Neural crest cell (in vitro differentiated cells): Measurements from ENCODE around the gene SLX4IP. TPM values are rescaled to one million over a fixed set of nuclear protein-coding genes. Genes with fewer than 3 reads are reported as not detected.

Experiments used
- DNase-seq: peaks from one replicate; pipeline ENCODE4 v3.0.0; 2021; ENCODE audit warnings: low read depth, mixed read lengths, low spot score
- H3K27ac Mint-ChIP-seq: one replicate; pipeline ENCODE4 v1.8.0; 2021; ENCODE audit warnings: mild to moderate bottlenecking, mixed read lengths; ENCODE audit not compliant: unreplicated experiment
- H3K27me3 Mint-ChIP-seq: 2 replicates; pipeline ENCODE4 v1.8.0; 2021; ENCODE audit warnings: low read depth, mild to moderate bottlenecking, mixed read lengths
- H3K36me3 Mint-ChIP-seq: 2 replicates; pipeline ENCODE4 v1.8.0; 2021; ENCODE audit warnings: low read depth, mild to moderate bottlenecking, mixed read lengths
- H3K4me1 Mint-ChIP-seq: 2 replicates; pipeline ENCODE4 v1.8.0; 2021; ENCODE audit warnings: mixed read lengths
- H3K4me3 Mint-ChIP-seq: one replicate; pipeline ENCODE4 v1.8.0; 2021; ENCODE audit warnings: mild to moderate bottlenecking, mixed read lengths
- H3K9me3 Mint-ChIP-seq: 2 replicates; pipeline ENCODE4 v1.8.0; 2021; ENCODE audit warnings: mixed read lengths
- CTCF ChIP-seq: fragments of 200-600 bp; sonication (generic); conservative IDR thresholded peaks from 2 replicates; pipeline ENCODE4 v1.5.0; 2021; ENCODE audit warnings: antibody characterized with exemption, mild to moderate bottlenecking
- total RNA-seq: library from RNA; stranded (reverse); gene quantifications from 2 replicates; pipeline ENCODE4 v1.2.1, GENCODE V29; 2021

The SLX4IP gene
- total RNA-seq, 1 donor from 2014 or later = 8.5 TPM

GRCh38 chr20:10530883-10531282 is 95.8 kb downstream of the SLX4IP start:
- peaks cover 3% of the 10 kb centered on the region for H3K4me1 Mint-ChIP-seq
- no peak for DNase-seq
- H3K27me3 Mint-ChIP-seq = no peaks in the 10 kb centered on the region

GRCh38 chr20:10531848-10532247 is 96.7 kb downstream of the SLX4IP start:
- H3K4me1 Mint-ChIP-seq = no peaks in the 10 kb centered on the region
- TF ChIP-seq CTCF = no peak
- H3K4me3 Mint-ChIP-seq = no peak overlapping the region
- H3K27ac Mint-ChIP-seq = no peak overlapping the region
- DNase-seq = no peak
- H3K27me3 Mint-ChIP-seq = no peaks in the 10 kb centered on the region
- H3K9me3 Mint-ChIP-seq = no peaks in the 10 kb centered on the region
- peaks cover 5% of the 10 kb centered on the region for H3K36me3 Mint-ChIP-seq

More at GRCh38 chr20:10530883-10531282, 95.8 kb downstream of the SLX4IP start:
- no peak for TF ChIP-seq CTCF
- Mint-ChIP-seq H3K27ac (no peak overlapping the region), H3K4me3 (no peak overlapping the region), H3K36me3 (peaks cover 7% of the 10 kb centered on the region), H3K9me3 (no peaks in the 10 kb centered on the region)

GRCh38 chr20:10532361-10532760 is 97.3 kb downstream of the SLX4IP start:
- Mint-ChIP-seq H3K9me3 (no peaks in the 10 kb centered on the region), H3K27ac (no peak overlapping the region), H3K4me3 (no peak overlapping the region), H3K4me1 (no peaks in the 10 kb centered on the region), H3K27me3 (no peaks in the 10 kb centered on the region), H3K36me3 (peaks cover 5% of the 10 kb centered on the region)
- no peak for TF ChIP-seq CTCF
- DNase-seq = no peak

- H3K4me1 Mint-ChIP-seq = peaks cover 28% of the 10 kb centered on the region
Observed at GRCh38 chr20:10536531-10536930, 101.4 kb downstream of the SLX4IP start.

GRCh38 chr20:10537850-10538480 is 102.9 kb downstream of the SLX4IP start:
- Mint-ChIP-seq H3K27ac (no peak overlapping the region), H3K4me1 (peaks cover 39% of the 10 kb centered on the region), H3K27me3 (no peaks in the 10 kb centered on the region), H3K4me3 (no peak overlapping the region), H3K9me3 (no peaks in the 10 kb centered on the region), H3K36me3 (peaks cover 5% of the 10 kb centered on the region)
- no peak for DNase-seq
- TF ChIP-seq CTCF = no peak

More at GRCh38 chr20:10536531-10536930, 101.4 kb downstream of the SLX4IP start:
- no peak overlapping the region for H3K27ac Mint-ChIP-seq
- peak; percentile 48 for TF ChIP-seq CTCF
- H3K4me3 Mint-ChIP-seq = no peak overlapping the region
- no peak for DNase-seq
- H3K36me3 Mint-ChIP-seq = peaks cover 5% of the 10 kb centered on the region
- H3K9me3 Mint-ChIP-seq = no peaks in the 10 kb centered on the region
- no peaks in the 10 kb centered on the region for H3K27me3 Mint-ChIP-seq
